Rectal smooth muscle tissue (tissue), 1 donor: ENCODE results near the gene NOP53.

Source experiments
- H3K27ac ChIP-seq: one replicate; pipeline ENCODE4 v1.7.0; 2013; ENCODE audit warnings: low read depth, low read length, inconsistent platforms
- H3K27me3 ChIP-seq: one replicate; pipeline ENCODE4 v1.7.0; 2013; ENCODE audit warnings: low read length; ENCODE audit not compliant: control insufficient read depth, insufficient read depth
- H3K36me3 ChIP-seq: one replicate; pipeline ENCODE4 v1.7.0; 2013; ENCODE audit warnings: low read length; ENCODE audit not compliant: control insufficient read depth, insufficient read depth
- H3K4me1 ChIP-seq: one replicate; pipeline ENCODE4 v1.7.0; 2013; ENCODE audit warnings: low read length; ENCODE audit not compliant: control insufficient read depth, insufficient read depth
- H3K4me3 ChIP-seq: one replicate; pipeline ENCODE4 v1.7.0; 2013; ENCODE audit warnings: low read length
- H3K9ac ChIP-seq: one replicate; pipeline ENCODE4 v1.7.0; 2013; ENCODE audit warnings: low read length

Gene NOP53

GRCh38 chr19:47745010-47745901 is at the start of gene NOP53:
Gene NOP53 (plus strand): TSS chr19:47745546. CDS start chr19:47745560, 14 bp downstream.
- Histone ChIP-seq H3K27me3 (no peaks in the 10 kb centered on the region), H3K36me3 (peaks cover 18% of the 10 kb centered on the region), H3K4me3 (peak within 1 kb of the TSS; percentile 63), H3K9ac (no peak within 1 kb of the TSS), H3K27ac (peak within 1 kb of the TSS; percentile 91), H3K4me1 (peaks cover 11% of the 10 kb centered on the region)

- Histone ChIP-seq H3K9ac (no peak overlapping the region), H3K27ac (no peak overlapping the region), H3K4me3 (no peak overlapping the region), H3K36me3 (peaks cover 15% of the 10 kb centered on the region), H3K27me3 (no peaks in the 10 kb centered on the region), H3K4me1 (peaks cover 3% of the 10 kb centered on the region)
Observed at GRCh38 chr19:47696635-47697034, 48.7 kb upstream of the NOP53 start.

GRCh38 chr19:47697863-47698609 is 47.3 kb upstream of the NOP53 start:
- H3K4me3 ChIP-seq, result no peak overlapping the region
- H3K36me3 ChIP-seq, result peaks cover 22% of the 10 kb centered on the region
- no peaks in the 10 kb centered on the region for H3K27me3 ChIP-seq
- no peak overlapping the region for H3K9ac ChIP-seq
- H3K4me1 ChIP-seq, result peaks cover 3% of the 10 kb centered on the region
- peak overlapping the region; percentile 35 for H3K27ac ChIP-seq

- no peak overlapping the region for H3K27ac ChIP-seq
- no peak overlapping the region for H3K4me3 ChIP-seq
- no peak overlapping the region for H3K9ac ChIP-seq
- peaks cover 3% of the 10 kb centered on the region for H3K4me1 ChIP-seq
- peaks cover 22% of the 10 kb centered on the region for H3K36me3 ChIP-seq
- no peaks in the 10 kb centered on the region for H3K27me3 ChIP-seq
Observed at GRCh38 chr19:47698631-47699359, 46.6 kb upstream of the NOP53 start.

DNA sequence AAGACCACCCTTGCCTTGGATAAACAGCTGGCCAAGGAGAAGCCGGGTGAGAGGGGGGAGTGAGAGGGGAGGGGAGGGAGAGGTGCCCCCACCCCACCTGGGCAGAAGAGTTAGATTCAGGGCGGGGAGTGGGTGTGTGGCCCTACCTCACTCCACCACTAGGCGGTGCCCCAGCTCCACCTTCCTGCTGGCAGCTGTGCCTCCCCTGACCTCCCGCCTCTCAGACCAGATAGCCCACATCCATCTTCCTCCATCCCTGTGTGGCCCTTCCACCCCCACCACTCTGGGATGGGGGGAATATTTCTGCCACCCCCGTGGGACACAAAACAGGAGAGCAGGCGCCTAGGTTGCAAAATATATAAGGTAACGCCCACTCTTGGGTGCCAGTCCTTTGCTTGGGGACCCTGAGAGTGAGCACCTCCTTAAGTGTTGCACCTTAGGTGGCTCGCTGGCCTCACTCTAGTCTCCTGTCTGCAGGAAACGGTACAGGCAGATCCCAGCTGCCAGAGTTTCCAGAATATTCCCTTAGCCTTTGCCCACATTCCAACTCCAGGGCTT is 45.9 kb upstream of the NOP53 start:
- H3K9ac ChIP-seq, result no peak overlapping the region
- peaks cover 3% of the 10 kb centered on the region for H3K4me1 ChIP-seq
- H3K36me3 ChIP-seq, result peaks cover 22% of the 10 kb centered on the region
- H3K27ac ChIP-seq, result no peak overlapping the region
- no peak overlapping the region for H3K4me3 ChIP-seq
- no peaks in the 10 kb centered on the region for H3K27me3 ChIP-seq

DNA sequence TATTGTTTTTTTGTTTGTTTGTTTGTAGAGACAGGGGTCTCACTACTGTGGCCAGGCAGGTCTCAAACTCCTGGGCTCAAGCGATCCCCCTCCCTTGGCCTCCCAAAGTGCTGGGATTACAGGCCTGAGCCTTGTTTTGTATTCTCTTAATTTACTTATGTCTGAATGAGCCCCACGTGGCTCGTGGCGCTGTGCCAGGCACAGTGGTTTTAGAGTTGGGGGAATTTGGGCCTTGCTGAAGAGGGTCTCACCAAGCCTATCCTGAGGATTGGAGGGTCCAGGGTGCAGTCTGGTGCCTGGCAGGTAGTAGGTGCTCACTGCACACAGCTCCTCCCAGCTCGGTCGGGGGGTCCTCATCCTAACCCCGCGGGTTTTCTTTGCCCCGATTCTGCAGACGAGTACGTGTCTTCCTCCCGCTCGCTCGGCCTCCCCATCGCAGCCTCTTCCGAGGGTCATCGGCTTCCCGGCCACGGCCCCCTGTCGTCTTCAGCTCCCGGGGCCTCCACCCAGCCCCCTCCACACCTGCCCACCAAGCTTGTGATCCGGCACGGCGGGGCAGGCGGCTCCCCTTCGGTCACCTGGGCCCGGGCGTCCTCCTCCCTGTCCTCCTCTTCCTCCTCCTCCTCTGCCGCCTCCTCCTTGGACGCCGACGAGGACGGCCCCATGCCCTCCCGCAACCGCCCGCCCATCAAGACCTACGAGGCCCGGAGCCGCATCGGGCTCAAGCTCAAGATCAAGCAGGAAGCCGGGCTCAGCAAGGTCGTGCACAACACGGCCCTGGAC is 44.2 kb upstream of the NOP53 start:
- no peak overlapping the region for H3K27ac ChIP-seq

GRCh38 chr19:47701717-47702552 is 43.4 kb upstream of the NOP53 start:
- H3K36me3 ChIP-seq, result peaks cover 14% of the 10 kb centered on the region
- H3K4me1 ChIP-seq, result peaks cover 3% of the 10 kb centered on the region
- H3K9ac ChIP-seq, result no peak overlapping the region
- no peak overlapping the region for H3K4me3 ChIP-seq
- H3K27me3 ChIP-seq, result no peaks in the 10 kb centered on the region
- no peak overlapping the region for H3K27ac ChIP-seq

More for the DNA sequence above, 44.2 kb upstream of the NOP53 start:
- no peak overlapping the region for H3K9ac ChIP-seq
- H3K36me3 ChIP-seq, result peaks cover 14% of the 10 kb centered on the region
- peaks cover 3% of the 10 kb centered on the region for H3K4me1 ChIP-seq
- H3K4me3 ChIP-seq, result no peak overlapping the region
- no peaks in the 10 kb centered on the region for H3K27me3 ChIP-seq

DNA sequence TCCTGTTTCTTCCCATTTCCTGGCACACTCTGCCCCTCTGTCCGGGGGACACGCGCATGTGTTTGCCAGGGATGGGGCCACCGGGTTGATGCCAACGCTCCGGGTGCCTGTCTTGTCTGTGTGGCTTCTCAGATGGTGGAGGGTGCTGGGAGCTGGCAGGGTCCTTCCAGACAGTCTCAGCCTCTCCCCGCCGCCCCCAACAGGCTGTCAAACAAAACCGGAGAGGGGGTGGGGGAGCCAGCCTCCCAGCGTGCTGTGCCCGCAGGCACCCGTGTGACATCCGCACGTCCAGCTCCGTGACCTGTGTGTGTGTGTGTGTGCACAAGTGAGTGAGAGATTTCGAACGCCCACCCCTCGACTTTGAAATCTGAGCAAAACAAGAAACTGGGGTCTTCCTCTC is 42.7 kb upstream of the NOP53 start:
- H3K9ac ChIP-seq, result no peak overlapping the region
- H3K36me3 ChIP-seq, result peaks cover 14% of the 10 kb centered on the region
- H3K4me3 ChIP-seq, result no peak overlapping the region
- H3K27ac ChIP-seq, result no peak overlapping the region
- peaks cover 3% of the 10 kb centered on the region for H3K4me1 ChIP-seq
- H3K27me3 ChIP-seq, result no peaks in the 10 kb centered on the region

DNA sequence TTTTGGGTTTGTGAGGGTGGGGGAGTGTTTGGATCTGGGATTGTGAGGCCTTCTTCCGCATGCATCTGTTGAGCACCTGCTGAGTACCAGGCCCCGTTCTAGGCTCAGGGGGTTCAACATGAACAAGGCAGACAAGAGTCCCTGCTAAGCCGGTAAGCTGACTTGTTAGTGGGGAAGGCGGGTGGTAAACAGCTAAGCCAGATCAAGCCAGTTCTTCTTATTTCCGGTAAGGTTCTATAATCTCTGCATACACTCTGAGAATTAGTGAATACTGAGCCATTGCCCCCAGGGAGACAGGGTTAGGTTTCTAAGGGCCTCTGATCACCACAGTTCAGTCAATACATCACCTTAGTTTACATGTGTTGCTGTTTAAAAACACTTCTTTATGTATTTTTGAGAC is 42.0 kb upstream of the NOP53 start:
- H3K9ac ChIP-seq, result no peak overlapping the region
- no peaks in the 10 kb centered on the region for H3K27me3 ChIP-seq
- H3K4me3 ChIP-seq, result no peak overlapping the region
- peaks cover 14% of the 10 kb centered on the region for H3K36me3 ChIP-seq
- no peak overlapping the region for H3K27ac ChIP-seq
- H3K4me1 ChIP-seq, result no peaks in the 10 kb centered on the region

GRCh38 chr19:47704024-47704423 is 41.3 kb upstream of the NOP53 start:
- Histone ChIP-seq H3K27ac (no peak overlapping the region), H3K4me3 (no peak overlapping the region), H3K36me3 (peaks cover 9% of the 10 kb centered on the region), H3K9ac (no peak overlapping the region), H3K4me1 (no peaks in the 10 kb centered on the region), H3K27me3 (no peaks in the 10 kb centered on the region)

DNA sequence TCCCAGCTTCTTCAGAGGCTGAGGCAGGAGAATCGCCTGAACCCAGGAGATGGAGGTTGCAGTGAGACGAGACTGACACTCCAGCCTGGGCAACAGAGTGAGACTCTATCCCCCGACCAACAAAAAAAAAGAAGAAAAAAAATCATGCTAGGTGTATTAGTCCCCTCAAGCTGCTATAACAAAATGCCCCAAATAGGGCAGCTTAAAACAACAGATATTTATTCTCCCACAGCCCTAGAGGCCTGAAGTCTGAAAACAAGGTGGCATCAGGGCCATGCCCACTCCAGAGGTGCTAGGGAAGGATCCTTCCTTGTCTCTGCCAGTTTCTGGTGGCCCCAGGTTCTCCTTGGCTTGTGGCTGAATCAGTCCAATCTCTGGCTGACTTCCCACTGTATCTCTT is 40.7 kb upstream of the NOP53 start:
- H3K9ac ChIP-seq, result no peak overlapping the region
- H3K4me1 ChIP-seq, result no peaks in the 10 kb centered on the region
- no peaks in the 10 kb centered on the region for H3K27me3 ChIP-seq
- no peak overlapping the region for H3K27ac ChIP-seq
- H3K4me3 ChIP-seq, result no peak overlapping the region
- H3K36me3 ChIP-seq, result peaks cover 8% of the 10 kb centered on the region
